IPS-11a (cell line): ENCODE measurements around the gene PLD6.

Source experiments
- H3K4me3 ChIP-seq: one replicate; pipeline ENCODE4 v1.5.1; 2013; ENCODE audit warnings: low read depth, low read length, control low read depth

PLD6 gene

GRCh38 chr17:17227608-17228520 is 21.7 kb upstream of the PLD6 start:
- H3K4me3 ChIP-seq, result no peak overlapping the region

DNA sequence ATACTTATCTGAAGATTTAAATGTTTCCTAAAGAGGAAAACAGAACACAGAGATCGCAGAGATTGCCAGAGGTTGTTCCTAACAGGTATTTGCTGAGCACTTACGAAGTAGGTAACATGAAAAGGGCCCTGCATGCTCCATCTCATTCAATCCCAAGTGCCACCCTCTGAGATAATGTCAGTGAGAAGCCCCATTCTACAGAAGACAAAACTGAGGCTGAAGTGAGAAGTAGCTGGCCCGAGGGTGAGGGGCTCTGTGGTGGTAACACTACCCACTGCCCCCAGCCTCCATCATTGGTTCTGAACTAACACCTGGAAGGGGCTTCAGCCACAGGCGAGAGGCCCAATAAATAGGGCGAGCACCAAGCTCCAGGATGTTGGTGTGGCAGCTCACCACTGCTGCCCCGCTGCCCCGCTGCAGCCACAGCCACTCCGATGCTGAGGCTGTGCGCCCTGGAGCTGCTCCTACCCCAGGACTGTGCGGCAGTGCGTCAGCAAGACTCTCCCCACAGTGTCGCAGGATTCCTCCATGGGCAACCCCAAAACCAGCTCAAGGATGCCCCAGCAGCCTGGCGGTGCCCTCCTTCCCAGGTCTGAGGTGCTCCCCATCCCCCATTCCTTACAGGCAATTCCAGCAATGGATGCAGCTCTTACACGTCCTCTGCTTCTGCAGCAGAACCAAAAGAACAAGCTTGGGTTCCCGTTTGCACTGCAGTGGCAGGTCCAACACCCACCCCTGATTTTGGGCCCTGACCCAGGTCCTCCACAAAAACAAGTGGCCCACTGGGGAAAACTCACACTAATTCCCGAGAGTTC is 20.5 kb upstream of the PLD6 start:
- no peak overlapping the region for H3K4me3 ChIP-seq

- H3K4me3 ChIP-seq, result no peak overlapping the region
Measured at GRCh38 chr17:17225901-17226300, 19.8 kb upstream of the PLD6 start.

- H3K4me3 ChIP-seq, result no peak overlapping the region
Measured at GRCh38 chr17:17224137-17224536, 18.0 kb upstream of the PLD6 start.

DNA sequence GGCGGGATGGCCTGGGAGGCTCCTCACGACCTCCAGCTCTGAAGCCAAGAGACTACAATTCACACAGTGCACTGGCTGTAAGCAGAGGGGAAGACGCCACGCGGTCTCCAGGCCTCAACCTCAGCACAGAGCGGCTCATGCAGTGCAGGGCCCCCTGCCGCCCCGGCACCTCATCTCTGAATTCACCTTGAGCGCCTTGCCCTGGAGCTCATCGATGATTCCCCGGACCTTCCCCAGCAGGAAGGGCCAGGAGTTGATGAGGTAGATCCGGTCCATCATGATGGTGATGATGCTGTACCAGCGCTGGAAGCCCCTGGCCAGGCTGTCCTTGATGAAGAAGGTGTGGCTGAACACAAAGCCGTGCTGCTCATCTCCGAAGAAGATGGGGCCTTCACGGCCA is 17.6 kb upstream of the PLD6 start:
- no peak overlapping the region for H3K4me3 ChIP-seq

- H3K4me3 ChIP-seq, result no peak overlapping the region
Measured at GRCh38 chr17:17221329-17221728, 15.2 kb upstream of the PLD6 start.

DNA sequence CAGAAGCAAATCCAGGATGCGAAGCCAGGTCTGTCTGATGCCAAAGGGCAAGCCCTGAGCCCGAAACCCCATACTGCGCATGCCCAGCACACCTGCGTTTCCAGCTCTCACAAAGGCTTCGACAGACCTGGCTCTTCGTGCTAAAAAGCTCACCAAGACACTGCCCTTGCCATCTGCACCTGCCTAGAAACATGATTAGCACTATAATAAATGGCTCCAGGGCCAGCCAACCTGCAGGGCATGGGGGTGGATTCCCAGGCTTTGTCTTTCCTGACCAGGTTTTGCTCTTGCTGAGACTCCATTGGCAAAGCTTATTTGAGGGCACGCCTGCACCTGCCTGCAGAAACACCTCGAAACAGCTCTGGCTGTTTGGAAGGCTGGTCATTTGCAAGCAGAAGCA is 14.4 kb upstream of the PLD6 start:
- H3K4me3 ChIP-seq, result no peak overlapping the region

GRCh38 chr17:17217995-17218394 is 11.9 kb upstream of the PLD6 start:
- H3K4me3 ChIP-seq, result no peak overlapping the region

DNA sequence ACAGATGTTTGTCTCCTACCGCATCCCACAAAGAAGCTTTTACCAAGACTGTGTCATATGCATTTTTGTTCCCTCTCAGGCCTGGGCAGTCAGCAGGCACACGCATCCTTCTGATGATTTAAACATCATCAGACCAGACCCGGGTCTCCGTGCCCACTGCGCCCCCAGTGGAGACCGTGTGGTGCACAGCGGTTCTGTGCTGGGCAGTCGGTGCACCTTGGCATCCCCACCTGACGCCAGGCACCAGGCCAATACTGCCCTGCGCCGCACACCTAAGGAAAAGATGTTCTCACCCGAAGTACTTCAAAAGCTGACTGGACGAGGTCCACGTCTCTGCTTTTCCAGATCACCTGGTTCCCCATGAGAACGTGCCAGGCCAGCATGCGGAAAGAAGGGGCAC is 10.6 kb upstream of the PLD6 start:
- H3K4me3 ChIP-seq, result no peak overlapping the region

DNA sequence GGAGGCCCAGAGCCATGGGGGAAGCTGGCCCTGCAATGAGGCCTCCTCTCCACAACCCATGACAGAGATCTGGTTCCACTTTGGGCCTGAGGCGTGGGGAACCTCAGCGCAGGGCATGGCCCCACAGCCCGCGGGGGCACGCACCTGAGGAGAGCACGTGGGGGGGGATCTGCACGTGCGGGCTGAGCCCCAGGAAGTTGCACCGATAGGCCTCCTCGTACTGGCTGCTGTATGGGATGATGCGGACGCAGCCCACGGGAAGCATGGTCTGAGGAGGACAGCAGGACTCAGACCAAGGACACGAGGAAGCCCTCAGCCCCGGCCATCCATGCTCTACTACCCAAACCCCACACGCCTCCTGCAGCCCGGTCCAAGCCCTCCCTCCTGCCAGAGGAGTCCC is 10.1 kb upstream of the PLD6 start:
- H3K4me3 ChIP-seq, result no peak overlapping the region

- no peak overlapping the region for H3K4me3 ChIP-seq
Measured at GRCh38 chr17:17215575-17215974, 9.4 kb upstream of the PLD6 start.

- H3K4me3 ChIP-seq, result no peak overlapping the region
Measured at GRCh38 chr17:17214646-17215436, 8.7 kb upstream of the PLD6 start.

DNA sequence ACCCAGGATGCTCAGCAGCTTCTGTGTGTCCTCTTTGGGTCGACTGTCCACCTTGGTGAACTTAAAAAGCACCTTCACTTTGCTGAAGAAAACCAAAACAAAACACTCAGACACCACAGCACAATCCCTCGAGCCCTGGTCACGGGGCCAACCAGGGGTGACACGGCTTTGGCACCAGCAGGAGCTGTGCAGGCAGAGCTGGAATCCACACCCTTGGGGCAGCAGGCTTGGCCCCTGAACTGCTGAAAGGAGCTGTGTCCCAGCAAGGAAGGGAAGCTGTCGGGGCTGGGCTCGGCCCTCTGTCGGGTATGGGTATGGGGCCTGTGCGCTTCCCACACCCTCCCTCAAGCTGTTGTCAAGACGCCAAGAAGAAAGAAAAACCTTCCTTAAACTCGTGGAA is 7.6 kb upstream of the PLD6 start:
- no peak overlapping the region for H3K4me3 ChIP-seq

- H3K4me3 ChIP-seq, result no peak overlapping the region
Measured at GRCh38 chr17:17207998-17208397, 1.9 kb upstream of the PLD6 start.

DNA sequence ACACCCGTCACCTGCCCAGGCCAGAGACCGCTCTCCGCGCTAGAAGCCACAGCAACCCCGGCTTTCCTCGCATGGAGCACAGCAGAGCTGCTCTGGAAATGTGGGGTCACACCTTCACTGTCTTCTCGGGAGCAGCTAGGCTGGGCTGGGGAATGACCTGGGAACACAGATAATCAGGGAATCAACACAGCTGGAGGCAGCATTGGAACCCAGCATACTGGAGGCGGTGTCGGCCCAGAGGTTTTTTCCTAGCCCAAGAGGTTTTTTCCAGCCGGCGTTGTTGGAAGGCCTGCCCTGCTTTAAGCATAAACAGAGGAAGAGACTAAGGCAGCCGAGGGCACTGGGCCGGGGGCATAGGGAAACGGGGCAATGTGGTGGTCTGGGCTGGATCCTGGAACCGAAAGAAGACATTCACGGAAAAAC is 791 bp upstream of the PLD6 start:
- no peak overlapping the region for H3K4me3 ChIP-seq

DNA sequence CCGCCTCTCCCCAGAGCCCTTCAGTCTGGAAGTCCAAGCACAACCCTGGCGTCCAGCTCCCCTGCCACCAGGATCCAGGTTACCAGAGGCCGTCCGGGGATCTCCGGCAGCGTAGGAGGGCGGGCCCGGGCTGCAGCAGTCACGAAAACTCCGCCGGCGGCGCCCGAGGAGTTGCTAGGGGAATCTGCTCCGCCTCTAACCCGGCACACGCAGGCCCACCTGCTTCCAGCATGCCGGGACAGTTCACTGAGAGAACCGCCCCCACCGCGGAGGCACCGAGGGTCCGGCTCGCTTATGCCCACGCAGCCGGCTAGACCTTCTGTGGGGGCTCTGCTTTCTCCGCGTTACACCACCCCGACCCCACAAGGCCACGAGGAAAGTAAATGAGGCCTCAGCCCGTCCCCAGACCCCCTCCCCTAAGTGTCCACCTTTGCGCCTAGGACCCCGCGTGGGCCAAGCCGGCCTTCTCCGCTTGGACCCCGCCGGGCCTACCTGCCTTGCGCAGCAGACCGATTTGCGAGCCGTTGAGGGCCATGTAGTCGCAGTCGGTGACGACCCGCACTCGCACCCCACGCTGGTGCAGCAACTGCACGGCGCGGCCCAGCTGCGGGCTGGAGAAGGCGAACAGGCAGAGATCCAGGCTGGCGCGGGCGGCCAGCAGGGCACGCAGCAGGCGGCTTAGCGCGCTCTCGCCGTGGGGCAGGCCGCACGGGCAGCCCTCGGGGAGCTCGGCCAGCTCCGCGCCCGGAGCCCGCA is 587 bp downstream of the PLD6 start:
- no peak overlapping the region for H3K4me3 ChIP-seq

- no peak overlapping the region for H3K4me3 ChIP-seq
Measured at GRCh38 chr17:17204635-17205231, 1.4 kb downstream of the PLD6 start.

- no peak overlapping the region for H3K4me3 ChIP-seq
Measured at GRCh38 chr17:17204041-17204591, 2.0 kb downstream of the PLD6 start.

DNA sequence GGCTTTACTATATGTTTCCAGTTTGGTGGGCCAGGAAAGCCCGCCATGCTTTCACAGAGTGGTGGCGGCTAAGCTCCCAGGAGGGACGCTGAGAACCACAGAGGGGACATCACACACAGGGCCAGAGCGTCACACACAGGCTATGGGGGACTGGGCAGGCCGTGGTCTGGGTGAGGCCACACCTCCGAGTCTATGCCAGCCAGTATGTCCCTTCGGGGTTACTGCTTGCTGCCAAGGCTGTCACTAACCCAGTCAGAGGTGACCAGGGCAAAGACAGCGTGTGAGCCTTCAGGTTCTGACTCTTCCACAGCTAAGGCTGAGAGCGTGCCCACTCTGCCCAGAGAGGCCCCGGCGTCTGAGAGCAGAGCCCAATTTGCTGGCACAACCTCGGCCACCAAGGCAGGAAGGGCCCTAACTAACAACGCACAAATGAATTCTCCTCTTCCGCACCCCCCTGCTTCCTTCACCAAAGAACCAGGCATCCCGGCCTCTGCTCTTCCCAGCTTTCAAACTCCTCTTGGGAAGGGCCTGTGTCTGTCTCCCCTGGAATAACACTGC is 2.9 kb downstream of the PLD6 start:
- H3K4me3 ChIP-seq, result no peak overlapping the region

- H3K4me3 ChIP-seq, result no peak overlapping the region
Measured at GRCh38 chr17:17201907-17202306, 4.2 kb downstream of the PLD6 start.
